ENCODE results near the gene DIS3L. TPM values are rescaled to one million over a fixed set of nuclear protein-coding genes. Genes with fewer than 3 reads are reported as not detected.

DIS3L gene
- total RNA-seq, 1 donor, result 26.2 TPM

Other genes with a start within 250 kb of the DIS3L start
- not detected for gene MEGF11, start 39.8 kb upstream of the DIS3L start, total RNA-seq
- 5.5 TPM for gene TIPIN, start 63.1 kb downstream of the DIS3L start, total RNA-seq
- gene MAP2K1, start 93.3 kb downstream of the DIS3L start, total RNA-seq, result 25.8 TPM
- gene SNAPC5, start 204.2 kb downstream of the DIS3L start, total RNA-seq, result 23.6 TPM
- 4,966 TPM for gene RPL4, start 211.3 kb downstream of the DIS3L start, total RNA-seq
- gene ZWILCH, start 211.8 kb downstream of the DIS3L start, total RNA-seq, result 10.2 TPM